Tibial nerve (tissue), 3 donors: Measurements from ENCODE around the gene PFKFB1.

Source experiments
- POLR2A ChIP-seq, 2 donors: fragments of 450-650 bp; IDR thresholded peaks; one replicate each; pipeline ENCODE4 v1.6.1; 2017; ENCODE audit warnings: antibody characterized with exemption in 2 of 2, mild to moderate bottlenecking in 2 of 2, moderate library complexity in 2 of 2
- TF ChIP-seq, protein P1 (sequence below), 5 experiments: fragments of 200-600 bp in 3 of 5; fragments of 450-650 bp in 2 of 5; sonication (generic) in 3 of 5; IDR thresholded peaks; one replicate each; pipeline ENCODE4 v1.5.1; 2016 to 2019; ENCODE audit warnings: antibody characterized with exemption in 5 of 5, mild to moderate bottlenecking in 3 of 5, moderate library complexity in 2 of 5

DNA sequence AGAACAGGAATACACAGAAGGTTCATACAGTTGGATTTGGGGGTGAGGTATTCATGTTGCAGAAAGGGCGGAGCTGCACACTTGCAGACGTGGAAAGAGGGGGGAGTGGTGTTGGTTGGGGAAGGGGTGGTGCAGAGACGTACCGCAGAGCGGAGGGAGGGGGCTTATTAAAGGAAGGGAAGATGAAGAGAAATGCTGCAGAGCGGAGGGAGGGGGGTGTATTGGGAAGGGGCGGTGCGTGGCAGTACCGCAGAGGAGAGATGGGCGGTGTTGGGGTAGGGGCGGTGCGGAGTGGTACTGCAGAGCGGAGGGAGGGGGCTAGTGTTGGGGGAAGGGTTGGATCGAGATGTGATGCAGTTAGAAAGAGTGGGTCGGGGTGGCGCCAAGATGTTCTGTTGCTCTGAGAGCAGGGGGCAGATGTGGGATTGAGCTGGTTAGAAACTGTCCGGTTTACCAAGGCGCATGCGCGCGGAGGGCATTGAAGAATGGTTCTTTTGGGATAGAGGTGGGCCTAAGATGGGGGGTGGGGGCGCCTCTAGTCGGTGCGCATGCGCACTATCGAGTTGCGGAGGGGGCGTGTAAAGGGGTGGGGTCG is 72.5 kb downstream of the PFKFB1 start:
- TF ChIP-seq, protein P1, sequence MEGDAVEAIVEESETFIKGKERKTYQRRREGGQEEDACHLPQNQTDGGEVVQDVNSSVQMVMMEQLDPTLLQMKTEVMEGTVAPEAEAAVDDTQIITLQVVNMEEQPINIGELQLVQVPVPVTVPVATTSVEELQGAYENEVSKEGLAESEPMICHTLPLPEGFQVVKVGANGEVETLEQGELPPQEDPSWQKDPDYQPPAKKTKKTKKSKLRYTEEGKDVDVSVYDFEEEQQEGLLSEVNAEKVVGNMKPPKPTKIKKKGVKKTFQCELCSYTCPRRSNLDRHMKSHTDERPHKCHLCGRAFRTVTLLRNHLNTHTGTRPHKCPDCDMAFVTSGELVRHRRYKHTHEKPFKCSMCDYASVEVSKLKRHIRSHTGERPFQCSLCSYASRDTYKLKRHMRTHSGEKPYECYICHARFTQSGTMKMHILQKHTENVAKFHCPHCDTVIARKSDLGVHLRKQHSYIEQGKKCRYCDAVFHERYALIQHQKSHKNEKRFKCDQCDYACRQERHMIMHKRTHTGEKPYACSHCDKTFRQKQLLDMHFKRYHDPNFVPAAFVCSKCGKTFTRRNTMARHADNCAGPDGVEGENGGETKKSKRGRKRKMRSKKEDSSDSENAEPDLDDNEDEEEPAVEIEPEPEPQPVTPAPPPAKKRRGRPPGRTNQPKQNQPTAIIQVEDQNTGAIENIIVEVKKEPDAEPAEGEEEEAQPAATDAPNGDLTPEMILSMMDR (IDR thresholded peaks at IDR 0.05) = no peak
- no peak for TF ChIP-seq POLR2A (IDR thresholded peaks at IDR 0.05)
